ENCODE data around the gene ACAD8. TPM values are rescaled to one million over a fixed set of nuclear protein-coding genes. Genes with fewer than 3 reads are reported as not detected.

ACAD8 gene
- total and polyA plus RNA-seq, 12 donors, result 21.6 to 52.2 (median 38.7) TPM

DNA sequence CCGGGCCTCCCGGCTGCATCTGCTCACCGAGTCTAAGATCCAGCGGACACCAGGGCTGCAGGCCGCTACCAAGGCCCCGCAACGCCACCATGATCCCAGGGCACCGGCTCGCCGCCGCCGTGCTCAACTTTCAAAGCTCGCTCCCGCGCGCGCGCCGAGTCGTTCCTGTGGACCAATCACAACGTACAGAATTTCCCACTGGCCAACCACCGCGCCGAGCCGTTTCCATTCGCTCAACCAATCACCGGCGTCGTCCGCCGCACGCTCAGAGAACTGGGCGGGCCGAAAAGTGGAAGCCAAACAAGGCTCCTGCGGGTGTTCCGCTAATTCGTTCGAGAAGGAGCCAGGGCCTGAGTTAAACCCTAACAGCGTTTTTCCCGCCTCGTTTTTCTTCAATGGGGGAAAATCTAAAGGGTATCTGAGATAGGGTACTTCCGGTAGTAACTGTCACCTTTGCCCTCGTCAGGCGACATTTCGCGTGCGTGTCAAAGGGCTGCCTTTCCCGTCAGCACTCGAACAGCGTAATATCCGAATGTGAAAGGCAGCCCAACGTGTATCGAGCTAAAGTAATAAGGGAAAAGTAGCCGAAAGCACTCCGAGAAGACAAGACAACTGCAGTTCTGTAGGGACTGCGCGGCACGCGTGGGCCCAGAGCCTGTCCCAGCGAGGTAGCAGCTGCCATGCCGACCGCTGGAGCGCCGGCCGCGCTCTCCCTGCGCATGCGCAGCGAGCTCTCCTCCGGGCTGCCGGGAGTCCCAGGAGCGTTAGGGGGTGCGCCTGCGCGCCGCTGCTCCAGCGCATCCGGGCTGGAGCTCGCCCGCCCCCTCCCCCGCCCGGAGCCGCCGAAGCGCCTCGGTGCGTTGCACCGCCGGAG, 29.3 kb upstream of the ACAD8 start, which contains the start of the genes NCAPD3 and VPS26B:
TSS of gene NCAPD3 (minus strand) at position 132 of the 874 bp plus-strand sequence. CDS start at position 91, 41 bp downstream.
TSS of gene VPS26B (plus strand) at position 836 of the 874 bp plus-strand sequence. CDS start 452 bp downstream, outside the sequence.
- Histone ChIP-seq H3K4me3 (peak within 1 kb of the TSS; percentile 68 to 90 (median 76)), H3K27ac (peak within 1 kb of the TSS; percentile 81 to 97 (median 94)), H3K27me3 (no peaks in the 10 kb centered on the region), H3K4me1 (peaks cover 6 to 49% (median 42%) of the 10 kb centered on the region in 9 donors), H3K36me3 (peaks cover 0 to 28% (median 6%) of the 10 kb centered on the region in 9 donors), H3K9me3 (no peaks in the 10 kb centered on the region)
- TF ChIP-seq CTCF (IDR thresholded peaks at IDR 0.05), result peak in 1 of 9 donors; percentile 9
- ATAC-seq, result peak; percentile 93 to 98 (median 95)
- peak; percentile 96 to 97 for DNase-seq
- intact Hi-C loops (cut with DNase I), result loop anchor here in 5 of 10 donors (1.0 to 5.0 kb wide), 3 partner anchors 29 to 87 kb away; partner anchors contain the start of genes ACAD8 (in 5 of the 5) and THYN1 (in 5 of the 5)
- WGBS, 2 donors, result 0% methylated on average over 86 to 89 of the region's 89 CpGs

- Histone ChIP-seq H3K4me3 (peak overlapping the region; percentile 68 to 90 (median 76)), H3K27ac (peak overlapping the region; percentile 81 to 97 (median 94)), H3K36me3 (peaks cover 0 to 18% (median under 1%) of the 10 kb centered on the region in 9 donors), H3K27me3 (no peaks in the 10 kb centered on the region), H3K9me3 (no peaks in the 10 kb centered on the region), H3K4me1 (peaks cover 6 to 59% (median 51%) of the 10 kb centered on the region in 9 donors)
- intact Hi-C loops (cut with DNase I), result loop anchor here in 5 of 10 donors (1.0 to 5.0 kb wide), 3 partner anchors 28 to 88 kb away; partner anchors contain the start of genes ACAD8 (in 5 of the 5) and THYN1 (in 5 of the 5)
- ATAC-seq (peak; percentile 25 to 68 (median 50)), DNase-seq (peak; percentile 75 to 77)
- TF ChIP-seq CTCF (IDR thresholded peaks at IDR 0.05), result no peak
- 0 to 1% methylated on average over 82 to 93 of the region's 93 CpGs for WGBS, 2 donors
These were observed 28.4 kb upstream of the ACAD8 start for GRCh38 chr11:134224710-134225664.

GRCh38 chr11:134226806-134227325, 26.5 kb upstream of the ACAD8 start:
- Histone ChIP-seq H3K36me3 (peaks cover 0 to 17% (median 0%) of the 10 kb centered on the region in 9 donors), H3K9me3 (no peaks in the 10 kb centered on the region), H3K27me3 (no peaks in the 10 kb centered on the region), H3K27ac (no peak overlapping the region), H3K4me1 (peaks cover 6 to 77% (median 68%) of the 10 kb centered on the region in 9 donors), H3K4me3 (peak overlapping the region in 2 of 10 donors; percentile 68 to 71)
- no peak for DNase-seq
- intact Hi-C loops (cut with DNase I), result no loop called here
- no peak for TF ChIP-seq CTCF (IDR thresholded peaks at IDR 0.05)
- 86 to 88% methylated on average over 5 of the region's 5 CpGs for WGBS, 2 donors
- no peak for ATAC-seq
